ENCODE data around the gene PDIA6.
"Not testable (repeated sequence)": the region's sequence is repeated elsewhere in the genome, so short reads cannot be mapped to it uniquely, and the experiment has no call there.

The PDIA6 gene

DNA sequence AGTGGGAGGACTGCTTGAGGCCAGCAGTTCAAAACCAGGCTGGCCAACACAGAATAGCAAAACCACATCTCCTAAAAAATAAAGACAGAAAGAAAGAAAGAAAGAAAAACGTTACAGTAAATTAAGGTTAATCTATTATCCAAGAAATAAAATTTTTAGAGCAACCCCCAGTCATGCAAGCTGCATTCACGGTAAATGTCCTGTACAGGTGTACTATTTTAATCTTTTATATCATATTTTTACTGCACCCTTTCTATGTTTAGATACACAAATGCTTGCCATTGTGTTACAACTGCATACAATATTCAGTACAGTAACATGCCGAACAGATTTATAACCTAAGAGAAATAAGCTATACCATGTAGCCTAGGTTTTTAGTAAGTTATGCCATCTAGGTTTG lies 6.0 kb downstream of the PDIA6 start:
- FAIRE-seq: no peak

DNA sequence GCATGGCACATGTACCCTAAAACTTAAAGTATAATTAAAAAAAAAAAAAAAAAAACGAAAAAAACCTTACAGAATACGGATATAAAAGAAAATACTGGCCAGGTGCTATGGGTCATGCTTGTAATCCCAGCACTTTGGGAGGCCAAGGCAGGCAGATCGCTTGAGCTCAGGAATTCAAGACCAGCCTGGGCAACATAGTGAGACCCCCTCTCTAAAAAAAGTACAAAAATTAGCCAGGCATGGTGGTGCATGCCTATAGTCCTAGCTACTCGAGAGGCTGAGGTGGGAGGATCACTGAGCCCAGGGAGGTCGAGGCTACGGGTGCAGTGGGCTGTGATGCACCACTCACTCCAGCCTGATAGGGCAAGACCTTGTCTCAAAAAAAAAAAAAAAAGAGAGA lies 6.6 kb downstream of the PDIA6 start:
- not testable (repeated sequence) for FAIRE-seq

DNA sequence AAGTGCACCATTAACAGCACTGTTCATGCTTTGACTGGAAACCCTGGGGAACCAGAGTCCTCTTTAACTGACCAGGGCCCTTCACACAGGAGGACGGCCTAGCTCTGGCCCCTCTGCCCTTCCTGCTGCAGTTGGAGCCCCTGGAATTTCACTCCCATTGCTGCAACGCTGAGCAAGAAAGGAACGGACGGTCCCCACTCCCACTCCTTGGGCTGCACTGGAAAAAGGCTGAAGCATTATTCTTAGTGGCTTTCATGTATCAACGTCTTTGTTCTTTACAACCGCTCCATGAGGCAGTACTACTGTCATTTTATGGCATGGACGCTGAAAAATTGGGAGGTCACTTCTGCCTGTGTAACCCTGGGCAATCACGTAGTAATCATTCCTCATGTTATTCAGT lies 9.9 kb downstream of the PDIA6 start:
- FAIRE-seq: no peak

- FAIRE-seq: no peak
Observed at GRCh38 chr2:10800163-10800562, 12.4 kb downstream of the PDIA6 start.

DNA sequence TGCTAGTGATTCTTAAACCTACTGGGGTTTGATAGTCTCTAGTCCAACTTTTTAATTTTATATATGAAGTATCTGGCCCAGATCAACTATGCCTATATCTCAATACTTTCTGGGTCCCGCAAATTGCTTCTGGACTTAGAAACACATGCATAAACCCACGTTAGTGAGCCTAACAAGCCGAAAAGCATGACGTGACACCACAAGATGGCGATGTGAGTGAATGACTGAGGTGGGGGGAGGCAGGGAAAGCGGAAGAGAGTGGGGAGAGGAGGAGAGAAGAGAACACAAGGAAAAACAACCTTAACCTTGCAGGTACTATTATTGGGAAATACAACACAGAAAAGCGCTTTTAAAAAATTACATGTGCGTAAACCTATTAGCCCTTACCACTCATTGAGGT lies 13.8 kb downstream of the PDIA6 start:
- no peak for FAIRE-seq

GRCh38 chr2:10796703-10797102 lies 15.9 kb downstream of the PDIA6 start:
- no peak for FAIRE-seq

DNA sequence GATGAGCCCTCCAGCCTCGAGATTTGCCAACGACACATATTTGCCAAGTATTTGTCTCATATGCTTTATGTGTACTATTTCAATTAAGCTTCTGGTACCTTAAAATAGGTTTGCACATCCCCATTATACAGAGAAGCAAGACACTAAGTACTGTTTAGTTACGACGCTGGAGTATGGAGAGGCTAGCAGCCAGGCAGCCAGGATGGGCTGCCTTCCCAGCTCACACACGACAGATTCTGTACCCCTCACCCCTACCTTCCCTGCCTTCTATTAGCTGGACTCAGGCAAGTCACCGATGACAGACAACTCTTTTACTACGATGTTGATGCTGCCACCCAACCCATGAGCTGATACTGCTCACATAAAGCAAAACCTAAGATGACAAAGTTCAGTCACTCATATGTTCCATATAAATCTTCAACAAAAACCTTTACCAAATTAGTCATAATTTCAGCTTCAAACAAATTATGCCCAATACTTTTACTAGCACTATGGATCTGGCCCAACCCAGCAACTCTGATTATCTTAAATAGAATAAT lies 17.0 kb downstream of the PDIA6 start:
- no peak for FAIRE-seq

DNA sequence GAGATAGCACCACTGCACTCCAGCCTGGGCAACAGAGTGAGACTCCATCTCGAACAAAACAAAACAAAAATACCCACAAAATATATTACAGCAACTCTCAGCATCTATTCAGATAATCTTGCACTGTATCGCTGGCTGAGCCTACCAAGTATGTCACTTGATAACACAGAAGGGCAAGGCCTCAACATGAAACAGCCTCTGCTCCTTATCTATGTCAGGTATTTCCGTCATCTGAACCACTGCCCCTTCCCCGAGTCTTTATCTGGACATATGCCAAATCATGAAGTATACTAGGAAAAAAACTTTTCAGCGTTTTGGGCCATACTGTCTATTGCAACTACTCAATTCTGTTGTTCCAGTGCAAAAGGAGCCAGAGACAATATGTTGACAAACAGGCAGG lies 17.7 kb downstream of the PDIA6 start:
- FAIRE-seq: no peak

DNA sequence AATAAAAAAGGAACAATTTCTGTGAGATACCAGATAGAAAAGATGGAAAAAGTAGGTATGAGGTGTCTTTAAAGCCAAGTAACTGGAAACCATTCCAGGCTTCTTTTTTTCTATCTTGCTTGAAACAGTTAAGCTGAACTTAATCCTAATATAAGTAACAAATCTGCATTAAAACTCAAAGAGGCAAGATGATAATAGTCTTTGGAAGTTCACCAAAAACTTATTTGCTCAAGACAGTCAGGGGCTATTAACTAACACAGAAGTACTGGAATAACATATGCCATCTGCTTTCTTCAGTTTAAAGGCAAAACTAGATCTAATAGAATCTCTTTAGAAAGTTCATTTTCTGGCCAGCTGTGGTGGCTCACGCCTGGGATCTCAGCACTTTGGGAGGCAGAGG lies 18.8 kb downstream of the PDIA6 start:
- no peak for FAIRE-seq

- no peak for FAIRE-seq
Observed at GRCh38 chr2:10792660-10793400, 19.8 kb downstream of the PDIA6 start.

- FAIRE-seq: no peak
Observed at GRCh38 chr2:10792001-10792634, 20.5 kb downstream of the PDIA6 start.

DNA sequence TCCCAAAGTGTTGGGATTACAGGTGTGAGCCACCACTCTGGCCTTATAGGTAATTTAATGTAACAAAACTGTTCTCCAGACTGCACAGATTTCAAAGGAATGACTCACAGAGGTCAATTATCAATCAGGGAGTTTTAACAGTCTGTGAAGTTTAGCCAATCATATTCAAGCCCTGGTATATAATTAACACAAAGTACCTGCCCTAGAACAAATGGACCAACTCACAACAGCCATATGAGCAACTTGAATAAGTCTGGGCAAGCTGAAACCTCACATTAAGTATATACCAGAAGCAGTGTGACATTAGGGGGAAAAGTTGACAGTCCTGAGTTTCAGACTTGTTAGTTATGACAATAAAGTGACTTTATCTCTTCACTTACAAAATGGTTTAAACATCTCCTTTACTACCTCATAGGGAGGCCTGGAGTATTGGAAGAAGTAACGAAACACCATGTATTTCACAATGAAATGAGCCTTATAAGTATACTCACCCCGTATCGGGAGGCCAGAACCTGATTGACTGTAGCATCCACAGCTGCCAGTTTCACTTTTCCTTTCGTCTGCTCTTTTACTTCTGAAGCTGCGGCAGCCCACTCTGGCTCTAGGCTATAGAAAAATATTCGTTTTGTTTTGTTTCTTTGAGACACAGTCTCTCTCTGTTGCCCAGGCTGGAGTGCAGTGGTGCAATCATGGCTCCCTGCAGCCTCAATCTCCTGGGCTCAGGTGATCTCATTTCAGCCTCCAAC lies 22.2 kb downstream of the PDIA6 start:
- no peak for FAIRE-seq

GRCh38 chr2:10788855-10789254 lies 23.7 kb downstream of the PDIA6 start:
- FAIRE-seq: no peak

DNA sequence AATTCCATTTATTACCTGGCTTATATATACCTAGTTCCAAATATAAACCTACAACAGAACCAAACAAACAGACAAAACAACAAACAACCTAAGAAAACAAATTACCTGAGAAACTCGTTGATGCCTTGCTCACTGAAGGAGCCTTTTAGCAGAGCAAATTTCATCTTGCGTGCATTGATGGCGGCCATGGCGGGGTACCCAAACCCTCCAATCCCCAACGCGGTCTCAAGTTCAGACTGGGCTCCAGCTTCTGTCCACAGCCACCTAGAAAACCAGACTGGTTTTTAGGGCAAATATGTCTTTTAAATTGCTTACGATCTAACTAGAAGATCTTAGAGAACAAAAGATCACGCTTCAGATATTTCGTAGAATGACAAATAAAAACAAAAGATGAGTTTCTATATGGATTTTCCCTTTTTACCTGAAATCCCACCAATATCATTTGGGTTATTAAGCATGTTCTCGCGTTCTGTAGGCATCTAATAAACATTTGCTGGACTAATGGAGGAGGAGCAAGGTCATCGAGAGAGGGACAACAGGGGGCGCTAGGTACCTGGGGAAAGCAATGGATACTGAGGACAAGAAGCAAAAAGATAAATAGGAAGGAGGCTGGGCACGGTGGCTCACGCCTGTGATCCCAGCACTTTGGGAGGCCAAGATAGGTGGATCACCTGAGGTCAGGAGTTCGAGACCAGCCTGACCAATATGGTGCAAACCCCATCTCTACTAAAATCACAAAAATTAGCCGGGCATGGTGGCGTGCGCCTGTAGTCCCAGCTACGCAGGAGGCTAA lies 25.2 kb downstream of the PDIA6 start:
- FAIRE-seq: no peak

DNA sequence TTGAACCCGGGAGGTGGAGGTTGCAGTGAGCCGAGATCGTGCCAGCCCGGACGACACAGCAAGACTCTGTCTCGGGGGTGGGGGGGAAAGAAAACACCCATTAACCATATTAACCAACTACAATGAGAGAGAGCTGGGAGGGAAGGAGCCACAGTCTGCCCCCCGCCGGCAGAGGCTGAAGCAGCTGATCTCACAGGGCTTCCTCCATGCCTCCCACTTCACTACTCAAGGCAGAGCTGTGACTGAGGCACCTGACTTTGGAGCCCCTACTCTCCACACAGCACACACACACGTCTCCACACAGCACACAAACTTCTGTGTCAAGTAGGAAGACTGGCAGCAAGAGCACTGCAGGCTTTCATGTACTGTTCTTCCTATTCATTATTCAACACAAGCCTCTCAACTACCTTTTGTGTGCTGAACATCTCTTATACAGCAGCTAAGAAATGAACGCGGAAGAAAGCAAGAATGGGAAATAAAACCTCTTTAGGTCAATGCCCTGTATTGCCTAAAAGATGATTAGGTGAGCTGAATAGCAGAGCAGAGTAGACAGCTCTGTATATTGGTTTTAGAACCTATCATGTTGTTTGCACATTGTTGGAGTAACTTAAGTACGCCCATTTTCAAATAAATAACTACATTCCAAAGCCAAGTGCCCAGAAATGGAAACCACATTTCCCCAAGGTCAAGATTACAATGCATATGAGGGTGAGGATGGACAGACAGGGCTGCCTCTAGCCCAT lies 26.2 kb downstream of the PDIA6 start:
- no peak for FAIRE-seq

DNA sequence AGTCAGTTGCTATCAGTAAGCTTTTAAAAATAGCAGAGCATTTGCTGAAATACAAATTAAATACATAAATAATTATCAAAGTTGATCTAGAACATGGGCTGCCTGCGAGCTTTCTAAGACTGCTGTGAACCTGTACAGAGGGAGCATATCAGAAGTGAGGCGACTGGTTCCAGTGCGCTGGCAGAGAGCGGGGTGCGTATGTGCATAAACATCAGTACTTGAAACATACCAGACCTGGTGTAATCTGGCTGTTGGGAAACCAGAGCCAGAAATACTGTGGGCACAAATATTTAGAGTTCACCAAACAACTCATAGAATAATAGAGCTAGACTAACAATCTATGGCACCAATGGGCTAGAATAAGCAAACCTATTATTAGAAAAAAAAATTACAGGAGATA lies 27.3 kb downstream of the PDIA6 start:
- no peak for FAIRE-seq

DNA sequence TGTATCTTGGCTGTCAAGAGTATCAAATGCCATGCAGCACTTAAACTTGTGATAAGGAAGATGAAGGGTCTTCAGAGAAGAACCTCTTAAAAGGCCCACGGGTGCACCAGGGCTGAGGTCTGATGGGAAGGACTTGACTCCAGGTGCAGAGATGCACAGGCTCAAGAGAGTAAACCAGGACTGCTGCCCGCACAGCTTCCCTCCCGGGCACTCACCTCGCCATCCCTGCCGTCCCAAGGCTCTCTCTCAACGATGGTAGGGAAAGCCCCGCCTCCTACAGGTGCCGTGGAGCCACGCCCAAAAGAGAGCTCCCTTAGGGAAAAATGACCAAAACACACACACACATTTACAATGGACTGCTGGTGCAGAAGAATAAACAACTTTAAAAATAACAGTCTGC lies 27.9 kb downstream of the PDIA6 start:
- FAIRE-seq: no peak

- FAIRE-seq: no peak
Observed at GRCh38 chr2:10783421-10783820, 29.2 kb downstream of the PDIA6 start.

- FAIRE-seq: no peak
Observed at GRCh38 chr2:10781746-10782145, 30.8 kb downstream of the PDIA6 start.

- FAIRE-seq: not testable (repeated sequence)
Observed at GRCh38 chr2:10780821-10781220, 31.8 kb downstream of the PDIA6 start.

- FAIRE-seq: no peak
Observed at GRCh38 chr2:10780491-10780820, 32.1 kb downstream of the PDIA6 start.

- FAIRE-seq: no peak
Observed at GRCh38 chr2:10779776-10780490, 32.7 kb downstream of the PDIA6 start.

Measured in endometrium (tissue), 2 donors.